ENCODE data around the gene SAMD4A.

Gene SAMD4A

DNA sequence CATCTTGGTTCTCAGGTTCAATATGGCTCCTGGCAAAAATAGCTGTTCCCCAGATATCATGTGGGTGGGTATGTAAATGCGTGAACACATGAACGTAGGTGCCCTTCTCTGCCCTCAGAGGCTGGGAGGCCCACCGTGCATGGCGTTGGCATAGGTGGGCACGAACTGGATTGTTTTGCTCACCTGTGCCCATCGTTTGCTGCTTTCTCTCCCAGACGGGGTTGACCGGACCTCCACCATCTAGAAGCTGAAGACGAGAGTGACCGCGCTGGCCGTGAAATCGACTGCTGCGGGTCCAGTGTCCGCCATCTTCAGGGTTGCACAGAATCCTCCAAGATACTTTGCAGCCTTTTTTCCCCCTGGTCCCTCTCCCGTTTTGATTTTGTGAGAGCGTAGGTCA lies 221.8 kb downstream of the SAMD4A start:
- Histone ChIP-seq H3K36me3 (ENCODE audit: control insufficient read depth, insufficient read depth, low read length) (no peaks in the 10 kb centered on the region), H3K9me3 (ENCODE audit: control insufficient read depth, low read length) (no peaks in the 10 kb centered on the region)

DNA sequence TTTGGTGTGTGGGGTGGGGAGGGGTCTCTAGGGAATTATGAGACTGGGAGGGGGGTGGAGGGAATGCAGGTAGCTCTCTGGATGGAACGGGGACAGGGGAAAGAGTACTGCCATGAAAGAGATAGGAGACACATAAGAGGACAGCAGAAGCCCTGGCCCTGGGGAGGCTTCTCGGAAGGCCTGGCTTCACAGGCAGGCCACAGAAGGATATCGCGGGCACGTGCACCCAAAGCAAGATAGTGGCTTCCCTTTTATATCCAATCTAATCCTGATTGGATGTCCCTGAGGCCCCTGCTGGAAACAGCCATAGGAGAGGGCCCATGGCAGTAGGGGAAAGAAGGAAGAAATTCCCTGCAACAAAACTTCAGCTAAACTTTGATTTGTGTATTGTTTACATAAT lies 222.2 kb downstream of the SAMD4A start:
- no peak overlapping the region for H3K27ac ChIP-seq (ENCODE audit: insufficient read depth, low read length, poor library complexity, severe bottlenecking)
- H3K4me1 ChIP-seq (ENCODE audit: control insufficient read depth, insufficient read depth, low read length, poor library complexity, severe bottlenecking), result no peaks in the 10 kb centered on the region
- no peaks in the 10 kb centered on the region for H3K36me3 ChIP-seq (ENCODE audit: control insufficient read depth, insufficient read depth, low read length)
- no peak for DNase-seq
- H3K9me3 ChIP-seq (ENCODE audit: control insufficient read depth, low read length), result no peaks in the 10 kb centered on the region
- H3K4me3 ChIP-seq (ENCODE audit: insufficient read depth, low read depth, low read length, poor library complexity, severe bottlenecking), result no peak overlapping the region
- no peaks in the 10 kb centered on the region for H3K27me3 ChIP-seq (replicated peaks; ENCODE audit: control insufficient read depth, insufficient read depth, low read length, poor library complexity, severe bottlenecking)

More for the DNA sequence above, 221.8 kb downstream of the SAMD4A start:
- H3K4me1 ChIP-seq (ENCODE audit: control insufficient read depth, insufficient read depth, low read length, poor library complexity, severe bottlenecking), result no peaks in the 10 kb centered on the region
- no peak overlapping the region for H3K27ac ChIP-seq (ENCODE audit: insufficient read depth, low read length, poor library complexity, severe bottlenecking)
- DNase-seq, result no peak
- H3K4me3 ChIP-seq (ENCODE audit: insufficient read depth, low read depth, low read length, poor library complexity, severe bottlenecking), result no peak overlapping the region
- H3K27me3 ChIP-seq (replicated peaks; ENCODE audit: control insufficient read depth, insufficient read depth, low read length, poor library complexity, severe bottlenecking), result no peaks in the 10 kb centered on the region

DNA sequence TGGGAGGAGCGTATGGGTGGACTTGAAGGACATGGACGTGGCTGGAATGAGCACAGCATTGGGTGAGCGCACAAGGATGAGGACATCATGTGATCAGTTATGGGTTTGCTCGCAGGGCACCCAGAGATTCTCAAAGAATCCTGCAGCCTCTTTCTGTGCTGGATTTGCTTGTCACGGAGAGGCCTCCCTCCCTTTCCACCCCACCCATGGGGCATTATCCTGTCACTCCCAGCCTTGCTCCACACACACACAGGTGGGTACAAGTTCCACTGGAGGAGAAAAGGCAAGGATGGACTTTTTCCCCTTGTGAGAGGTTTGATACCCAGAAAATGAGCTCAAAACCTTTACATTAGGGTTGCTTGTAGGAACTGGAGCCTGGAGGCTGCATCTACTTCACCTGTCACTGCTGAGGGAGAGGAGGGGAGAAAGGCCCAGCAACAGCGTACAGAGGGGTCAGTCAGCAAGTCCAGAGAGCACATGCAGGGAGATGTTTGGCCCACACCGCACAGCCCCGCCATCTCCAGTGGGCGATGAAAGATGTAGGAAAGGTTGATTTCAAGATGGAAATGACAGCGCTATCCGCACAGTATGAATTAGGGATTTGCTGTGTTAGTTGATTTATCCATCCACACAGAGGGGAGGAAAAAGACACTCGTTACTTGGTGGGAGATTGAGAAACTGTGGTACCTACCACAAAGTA lies 223.0 kb downstream of the SAMD4A start:
- Histone ChIP-seq H3K36me3 (ENCODE audit: control insufficient read depth, insufficient read depth, low read length) (no peaks in the 10 kb centered on the region), H3K27ac (ENCODE audit: insufficient read depth, low read length, poor library complexity, severe bottlenecking) (no peak overlapping the region), H3K27me3 (replicated peaks; ENCODE audit: control insufficient read depth, insufficient read depth, low read length, poor library complexity, severe bottlenecking) (no peaks in the 10 kb centered on the region), H3K4me3 (ENCODE audit: insufficient read depth, low read depth, low read length, poor library complexity, severe bottlenecking) (no peak overlapping the region), H3K9me3 (ENCODE audit: control insufficient read depth, low read length) (no peaks in the 10 kb centered on the region), H3K4me1 (ENCODE audit: control insufficient read depth, insufficient read depth, low read length, poor library complexity, severe bottlenecking) (no peaks in the 10 kb centered on the region)
- DNase-seq, result no peak

DNA sequence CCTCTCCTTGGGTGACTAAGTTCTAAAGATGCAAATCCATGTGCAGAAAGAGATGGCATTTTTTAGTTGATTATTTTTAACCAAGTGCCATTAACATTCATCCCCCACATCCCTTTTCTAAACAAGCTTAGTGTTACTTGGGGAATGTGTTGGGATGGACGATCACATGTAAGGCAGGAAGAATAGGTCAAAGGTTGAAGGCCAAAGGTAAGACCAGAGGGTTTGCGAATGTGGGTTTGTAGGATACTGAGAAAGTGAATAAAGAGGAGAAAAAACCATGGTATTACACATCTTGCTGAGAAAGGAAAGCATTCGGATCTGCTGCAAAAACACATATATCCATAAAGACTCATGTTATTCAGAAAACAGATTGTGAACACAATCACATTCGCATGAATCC lies 224.1 kb downstream of the SAMD4A start:
- H3K27me3 ChIP-seq (replicated peaks; ENCODE audit: control insufficient read depth, insufficient read depth, low read length, poor library complexity, severe bottlenecking), result no peaks in the 10 kb centered on the region
- no peak for DNase-seq
- H3K27ac ChIP-seq (ENCODE audit: insufficient read depth, low read length, poor library complexity, severe bottlenecking), result no peak overlapping the region
- H3K9me3 ChIP-seq (ENCODE audit: control insufficient read depth, low read length), result no peaks in the 10 kb centered on the region
- no peak overlapping the region for H3K4me3 ChIP-seq (ENCODE audit: insufficient read depth, low read depth, low read length, poor library complexity, severe bottlenecking)
- no peaks in the 10 kb centered on the region for H3K4me1 ChIP-seq (ENCODE audit: control insufficient read depth, insufficient read depth, low read length, poor library complexity, severe bottlenecking)
- H3K36me3 ChIP-seq (ENCODE audit: control insufficient read depth, insufficient read depth, low read length), result no peaks in the 10 kb centered on the region

GRCh38 chr14:54792288-54792687 lies 225.4 kb downstream of the SAMD4A start:
- no peaks in the 10 kb centered on the region for H3K9me3 ChIP-seq (ENCODE audit: control insufficient read depth, low read length)
- H3K36me3 ChIP-seq (ENCODE audit: control insufficient read depth, insufficient read depth, low read length), result no peaks in the 10 kb centered on the region
- H3K4me3 ChIP-seq (ENCODE audit: insufficient read depth, low read depth, low read length, poor library complexity, severe bottlenecking), result no peak overlapping the region
- H3K4me1 ChIP-seq (ENCODE audit: control insufficient read depth, insufficient read depth, low read length, poor library complexity, severe bottlenecking), result no peaks in the 10 kb centered on the region
- DNase-seq, result no peak
- H3K27ac ChIP-seq (ENCODE audit: insufficient read depth, low read length, poor library complexity, severe bottlenecking), result no peak overlapping the region
- no peaks in the 10 kb centered on the region for H3K27me3 ChIP-seq (replicated peaks; ENCODE audit: control insufficient read depth, insufficient read depth, low read length, poor library complexity, severe bottlenecking)

- H3K27me3 ChIP-seq (replicated peaks; ENCODE audit: control insufficient read depth, insufficient read depth, low read length, poor library complexity, severe bottlenecking), result no peaks in the 10 kb centered on the region
- no peaks in the 10 kb centered on the region for H3K9me3 ChIP-seq (ENCODE audit: control insufficient read depth, low read length)
- H3K36me3 ChIP-seq (ENCODE audit: control insufficient read depth, insufficient read depth, low read length), result no peaks in the 10 kb centered on the region
- H3K4me3 ChIP-seq (ENCODE audit: insufficient read depth, low read depth, low read length, poor library complexity, severe bottlenecking), result no peak overlapping the region
- no peaks in the 10 kb centered on the region for H3K4me1 ChIP-seq (ENCODE audit: control insufficient read depth, insufficient read depth, low read length, poor library complexity, severe bottlenecking)
- no peak overlapping the region for H3K27ac ChIP-seq (ENCODE audit: insufficient read depth, low read length, poor library complexity, severe bottlenecking)
- no peak for DNase-seq
Observed at GRCh38 chr14:54794159-54794558, 227.2 kb downstream of the SAMD4A start.

GRCh38 chr14:54794796-54795195 lies 227.9 kb downstream of the SAMD4A start:
- Histone ChIP-seq H3K27me3 (replicated peaks; ENCODE audit: control insufficient read depth, insufficient read depth, low read length, poor library complexity, severe bottlenecking) (no peaks in the 10 kb centered on the region), H3K9me3 (ENCODE audit: control insufficient read depth, low read length) (no peaks in the 10 kb centered on the region), H3K27ac (ENCODE audit: insufficient read depth, low read length, poor library complexity, severe bottlenecking) (no peak overlapping the region), H3K4me3 (ENCODE audit: insufficient read depth, low read depth, low read length, poor library complexity, severe bottlenecking) (no peak overlapping the region), H3K36me3 (ENCODE audit: control insufficient read depth, insufficient read depth, low read length) (no peaks in the 10 kb centered on the region), H3K4me1 (ENCODE audit: control insufficient read depth, insufficient read depth, low read length, poor library complexity, severe bottlenecking) (no peaks in the 10 kb centered on the region)
- DNase-seq, result no peak

DNA sequence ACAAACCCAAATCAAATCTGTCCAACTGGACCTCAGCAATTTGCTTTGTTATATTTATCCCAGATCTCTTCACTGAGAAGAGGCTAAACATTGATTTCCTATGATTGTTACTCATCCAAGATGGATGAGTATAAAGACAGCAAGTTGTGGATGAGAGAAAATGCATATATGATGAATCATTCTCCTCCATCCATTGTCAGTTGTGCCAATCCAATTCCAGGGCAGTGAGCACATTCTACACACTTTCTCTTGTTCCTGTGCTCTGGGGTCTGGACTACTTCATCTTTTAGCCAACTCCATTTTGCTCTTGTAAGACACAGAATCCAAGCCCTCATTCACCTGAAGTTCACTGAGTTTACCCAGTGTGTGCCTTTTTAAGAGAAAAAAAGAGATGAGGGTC lies 230.0 kb downstream of the SAMD4A start:
- Histone ChIP-seq H3K27me3 (replicated peaks; ENCODE audit: control insufficient read depth, insufficient read depth, low read length, poor library complexity, severe bottlenecking) (no peaks in the 10 kb centered on the region), H3K36me3 (ENCODE audit: control insufficient read depth, insufficient read depth, low read length) (no peaks in the 10 kb centered on the region), H3K9me3 (ENCODE audit: control insufficient read depth, low read length) (no peaks in the 10 kb centered on the region), H3K4me3 (ENCODE audit: insufficient read depth, low read depth, low read length, poor library complexity, severe bottlenecking) (no peak overlapping the region), H3K4me1 (ENCODE audit: control insufficient read depth, insufficient read depth, low read length, poor library complexity, severe bottlenecking) (no peaks in the 10 kb centered on the region), H3K27ac (ENCODE audit: insufficient read depth, low read length, poor library complexity, severe bottlenecking) (no peak overlapping the region)
- no peak for DNase-seq

- Histone ChIP-seq H3K4me1 (ENCODE audit: control insufficient read depth, insufficient read depth, low read length, poor library complexity, severe bottlenecking) (no peaks in the 10 kb centered on the region), H3K4me3 (ENCODE audit: insufficient read depth, low read depth, low read length, poor library complexity, severe bottlenecking) (no peak overlapping the region), H3K9me3 (ENCODE audit: control insufficient read depth, low read length) (no peaks in the 10 kb centered on the region), H3K27ac (ENCODE audit: insufficient read depth, low read length, poor library complexity, severe bottlenecking) (no peak overlapping the region), H3K27me3 (replicated peaks; ENCODE audit: control insufficient read depth, insufficient read depth, low read length, poor library complexity, severe bottlenecking) (no peaks in the 10 kb centered on the region), H3K36me3 (ENCODE audit: control insufficient read depth, insufficient read depth, low read length) (no peaks in the 10 kb centered on the region)
- DNase-seq, result no peak
Observed at GRCh38 chr14:54797556-54797955, 230.6 kb downstream of the SAMD4A start.

DNA sequence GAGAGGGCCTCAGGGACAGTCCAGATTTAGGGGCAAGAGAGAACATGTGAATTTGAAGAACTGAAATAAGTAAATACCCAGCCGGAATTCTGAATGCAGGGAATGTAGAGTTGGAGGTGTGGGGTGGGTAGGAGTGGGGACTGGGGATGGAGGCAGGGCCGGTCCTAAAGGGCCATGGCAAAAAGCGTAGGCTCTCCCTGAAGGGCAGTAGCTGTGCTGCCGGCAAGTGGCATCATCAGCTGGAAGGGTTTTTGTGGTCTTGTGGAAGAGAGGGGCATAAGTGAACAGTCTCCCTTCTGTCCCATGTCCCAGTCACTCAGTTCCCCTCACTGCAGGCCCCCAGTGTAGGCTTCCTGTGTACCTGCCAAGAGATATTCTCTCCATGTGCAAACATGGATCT lies 231.1 kb downstream of the SAMD4A start:
- Histone ChIP-seq H3K27ac (ENCODE audit: insufficient read depth, low read length, poor library complexity, severe bottlenecking) (no peak overlapping the region), H3K4me1 (ENCODE audit: control insufficient read depth, insufficient read depth, low read length, poor library complexity, severe bottlenecking) (no peaks in the 10 kb centered on the region), H3K36me3 (ENCODE audit: control insufficient read depth, insufficient read depth, low read length) (no peaks in the 10 kb centered on the region), H3K27me3 (replicated peaks; ENCODE audit: control insufficient read depth, insufficient read depth, low read length, poor library complexity, severe bottlenecking) (no peaks in the 10 kb centered on the region), H3K4me3 (ENCODE audit: insufficient read depth, low read depth, low read length, poor library complexity, severe bottlenecking) (no peak overlapping the region), H3K9me3 (ENCODE audit: control insufficient read depth, low read length) (no peaks in the 10 kb centered on the region)
- DNase-seq, result no peak
